AG09319 (cell line): Measurements from ENCODE around the gene SLC35E2B.
"Not testable (repeated sequence)": the region's sequence is repeated elsewhere in the genome, so short reads cannot be mapped to it uniquely, and the experiment has no call there.

ENCODE experiments used
- DNase-seq: peaks from one replicate; pipeline ENCODE4 v3.0.0-alpha.2; 2010; ENCODE audit warnings: low read depth; ENCODE audit errors: extremely low read depth
- CTCF ChIP-seq: IDR thresholded peaks from 2 replicates; pipeline ENCODE4 v1.5.1; 2011; ENCODE audit warnings: low read depth, mild to moderate bottlenecking, inconsistent platforms, low read length, moderate library complexity

Gene SLC35E2B

GRCh38 chr1:1636621-1637478, 55.7 kb downstream of the SLC35E2B start:
- DNase-seq, result not testable (repeated sequence)

- not testable (repeated sequence) for DNase-seq
Measured at GRCh38 chr1:1634613-1635012, 58.0 kb downstream of the SLC35E2B start.

GRCh38 chr1:1633409-1633808, 59.2 kb downstream of the SLC35E2B start:
- DNase-seq, result not testable (repeated sequence)

- DNase-seq, result no peak
- no peak for TF ChIP-seq CTCF
Measured at GRCh38 chr1:1631782-1632420, 60.7 kb downstream of the SLC35E2B start, which contains the start of gene MMP23B. MMP23B (plus strand) TSS chr1:1632173; CDS start chr1:1632219, 46 bp downstream.

- DNase-seq, result no peak
Measured at GRCh38 chr1:1630965-1631781, 61.4 kb downstream of the SLC35E2B start.

DNA sequence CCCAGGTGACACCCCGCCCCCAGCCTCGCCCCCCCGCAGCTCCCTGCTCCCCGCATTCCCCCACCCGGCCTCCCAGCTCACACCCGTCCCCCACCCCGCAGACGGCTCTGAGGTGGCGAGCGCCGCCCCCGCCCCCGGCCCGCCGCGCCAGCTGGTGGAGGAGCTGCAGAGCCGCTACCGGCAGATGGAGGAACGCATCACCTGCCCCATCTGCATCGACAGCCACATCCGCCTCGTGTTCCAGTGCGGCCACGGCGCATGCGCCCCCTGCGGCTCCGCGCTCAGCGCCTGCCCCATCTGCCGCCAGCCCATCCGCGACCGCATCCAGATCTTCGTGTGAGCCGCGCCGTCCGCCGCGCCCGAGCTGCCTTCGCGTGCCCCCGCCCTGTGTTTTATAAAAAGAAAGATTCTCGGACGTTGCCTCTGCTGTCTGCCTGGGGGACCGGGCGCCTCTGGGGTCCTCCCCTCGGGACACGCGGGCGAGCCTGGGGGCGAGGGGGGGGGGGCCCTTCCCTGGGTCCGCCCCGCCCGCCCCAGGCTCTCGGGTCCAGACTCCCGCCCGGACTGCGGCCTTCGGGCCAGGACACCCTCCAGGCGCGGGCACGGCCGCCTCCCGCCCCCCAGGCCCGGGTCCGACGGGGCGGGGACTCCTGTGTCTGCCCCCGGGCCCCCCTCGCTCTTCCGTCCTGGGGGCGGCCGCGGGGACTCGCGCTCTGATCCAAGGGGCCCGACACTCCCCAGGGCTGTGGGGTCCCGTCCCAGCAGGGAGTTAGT, 62.2 kb downstream of the SLC35E2B start:
- TF ChIP-seq CTCF, result no peak
- no peak for DNase-seq

More at GRCh38 chr1:1630965-1631781, 61.4 kb downstream of the SLC35E2B start:
- no peak for TF ChIP-seq CTCF

- no peak for TF ChIP-seq CTCF
- no peak for DNase-seq
Measured at GRCh38 chr1:1629430-1630190, 63.0 kb downstream of the SLC35E2B start.

DNA sequence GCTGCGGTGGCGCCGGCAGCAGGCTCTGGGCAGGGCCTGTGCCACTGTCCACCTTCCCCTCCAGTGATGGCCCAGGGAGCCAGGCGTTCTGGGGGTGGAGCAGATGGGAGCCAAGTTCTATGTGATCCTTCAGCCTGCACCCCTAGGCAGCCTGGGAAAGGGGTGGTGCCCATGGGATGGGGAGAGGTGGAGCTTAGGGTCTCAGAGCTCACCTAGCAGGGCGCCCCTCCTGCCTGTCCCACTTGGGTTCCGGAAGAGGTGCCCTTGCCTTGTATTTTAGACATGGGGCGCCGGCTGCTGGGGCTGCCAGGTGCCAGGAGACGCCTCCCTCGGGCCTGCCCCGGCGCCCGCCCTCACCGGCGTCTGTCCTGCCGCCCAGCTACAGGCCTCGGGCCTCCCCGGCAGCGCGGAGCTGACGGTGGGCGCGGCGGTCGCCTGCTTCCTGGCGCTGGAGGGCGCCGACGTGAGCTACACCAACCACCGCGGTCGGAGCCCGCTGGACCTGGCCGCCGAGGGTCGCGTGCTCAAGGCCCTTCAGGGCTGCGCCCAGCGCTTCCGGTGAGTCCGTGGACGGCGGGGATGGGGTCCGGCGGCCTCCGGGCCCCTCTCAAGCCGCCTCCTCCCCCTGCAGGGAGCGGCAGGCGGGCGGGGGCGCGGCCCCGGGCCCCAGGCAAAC, 63.7 kb downstream of the SLC35E2B start:
- TF ChIP-seq CTCF, result no peak
- DNase-seq, result no peak
